ENCODE measurements around the gene CTSS.
"Not testable (repeated sequence)": the region's sequence is repeated elsewhere in the genome, so short reads cannot be mapped to it uniquely, and the experiment has no call there.

The CTSS gene

DNA sequence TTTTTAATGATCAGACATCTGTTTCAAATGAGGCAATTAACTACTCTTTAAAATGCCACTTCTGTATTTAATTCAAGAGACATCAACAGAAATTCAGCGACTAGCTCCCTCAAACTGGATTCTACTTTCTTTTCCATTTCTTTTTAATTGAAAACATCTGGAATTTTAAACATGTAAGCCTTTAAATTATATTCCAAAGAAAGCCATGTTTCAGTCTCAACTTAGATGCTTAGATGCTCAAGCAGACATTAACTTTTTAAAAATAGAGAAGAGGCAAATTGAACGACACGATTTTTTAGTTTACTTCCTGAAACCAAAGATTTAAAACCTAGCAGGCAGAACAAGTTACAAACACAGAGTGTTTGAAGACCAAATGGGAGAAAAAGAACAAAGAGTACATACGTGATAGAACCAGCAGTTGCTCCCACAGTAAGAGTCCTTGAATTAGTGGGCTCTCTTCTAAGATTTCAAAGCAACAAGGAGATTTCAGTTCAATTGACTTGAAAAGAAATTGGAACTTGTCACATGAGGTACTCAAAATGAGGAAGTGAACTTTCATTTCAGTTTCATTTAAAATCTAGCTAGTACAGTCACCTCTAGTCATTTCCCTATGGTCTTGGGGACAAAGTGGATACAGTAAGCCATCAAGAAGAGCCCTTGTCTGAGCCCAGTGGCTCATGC is at the start of gene CTSS:
Gene CTSS (minus strand): TSS at position 483 of the 681 bp plus-strand sequence. CDS start 1,015 bp downstream, outside the sequence.
- DNase-seq, result no peak

DNA sequence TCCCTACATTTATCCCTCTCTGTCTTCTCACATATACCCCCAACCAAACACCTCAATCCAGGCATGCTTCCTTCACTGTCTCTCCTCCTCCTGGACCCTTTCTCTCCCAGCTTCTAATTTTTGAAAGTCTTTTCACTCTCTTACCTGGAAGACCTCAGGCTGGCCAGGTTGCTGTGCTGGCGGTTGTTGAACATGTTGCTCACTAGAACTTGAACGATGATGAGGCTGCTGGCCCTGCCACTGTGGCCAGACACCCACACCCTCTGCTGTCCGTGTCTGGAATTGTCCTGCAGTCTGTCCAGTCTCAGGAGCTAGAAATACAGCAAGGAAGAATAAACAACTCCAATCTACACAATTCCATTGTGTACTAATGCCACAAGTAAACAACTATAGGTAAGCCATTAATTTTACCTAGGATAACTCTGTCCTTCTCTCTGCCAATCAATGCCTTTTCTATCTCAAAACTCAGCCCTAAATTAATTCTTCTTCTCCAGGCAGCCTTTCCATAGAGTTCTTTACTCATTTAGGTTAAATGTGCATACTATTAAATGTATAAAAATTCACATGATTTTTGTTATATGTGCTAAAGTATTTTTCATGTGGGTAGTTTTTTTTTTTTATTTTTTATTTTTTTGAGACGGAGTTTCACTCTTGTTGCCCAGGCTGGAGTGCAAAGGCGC is 47.6 kb upstream of the CTSS start:
- DNase-seq, result no peak

DNA sequence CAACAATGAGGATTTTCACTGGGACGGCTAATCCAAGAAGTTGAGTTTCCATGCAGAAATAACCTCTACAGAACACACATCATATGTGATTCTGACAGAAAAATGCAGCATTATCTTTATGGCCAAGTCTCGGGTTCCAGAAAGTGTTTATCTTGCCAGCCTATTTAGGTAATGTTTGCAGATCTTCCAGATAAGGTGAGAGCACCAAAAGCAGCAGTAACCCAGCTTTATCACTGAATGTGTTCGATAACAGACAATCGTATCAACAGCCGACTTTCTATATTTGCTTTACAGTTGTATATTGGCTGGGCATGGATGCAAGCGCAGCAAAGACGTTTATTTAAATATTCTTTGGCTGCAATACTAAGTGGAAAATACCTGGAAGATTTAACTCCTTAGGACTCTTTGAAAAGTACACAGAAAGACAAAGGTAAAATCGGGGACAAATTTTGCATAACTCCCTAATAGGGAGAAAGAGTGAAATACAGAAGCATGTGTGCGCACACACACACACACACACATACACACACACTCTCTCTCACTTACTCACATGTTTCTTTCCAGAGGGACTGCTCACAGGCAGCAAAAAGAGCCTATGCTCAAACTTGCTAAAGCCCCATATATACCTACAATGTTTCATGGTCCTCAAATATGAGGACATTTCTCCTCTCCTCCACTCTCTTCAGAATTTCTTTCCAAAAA is 45.5 kb upstream of the CTSS start:
- no peak for DNase-seq

DNA sequence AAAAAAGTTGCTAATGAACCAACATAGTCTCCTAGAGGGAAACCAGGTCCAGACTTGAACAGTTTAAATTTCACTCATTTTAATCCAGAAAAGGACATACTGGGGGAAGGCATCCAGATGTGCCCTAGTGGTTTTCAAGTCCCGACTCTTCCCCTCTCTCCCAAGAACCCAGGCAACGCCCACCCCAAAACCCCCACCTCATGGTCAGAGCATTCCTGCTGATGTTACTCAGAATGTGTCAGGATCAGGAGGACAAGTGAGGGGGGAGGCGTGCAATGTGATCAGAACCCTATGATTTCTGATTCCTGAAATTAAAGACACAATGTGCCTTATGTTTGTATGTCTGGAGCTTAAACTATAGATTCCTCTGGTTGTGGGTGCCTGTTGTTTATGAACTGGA is 44.1 kb upstream of the CTSS start:
- DNase-seq, result no peak

DNA sequence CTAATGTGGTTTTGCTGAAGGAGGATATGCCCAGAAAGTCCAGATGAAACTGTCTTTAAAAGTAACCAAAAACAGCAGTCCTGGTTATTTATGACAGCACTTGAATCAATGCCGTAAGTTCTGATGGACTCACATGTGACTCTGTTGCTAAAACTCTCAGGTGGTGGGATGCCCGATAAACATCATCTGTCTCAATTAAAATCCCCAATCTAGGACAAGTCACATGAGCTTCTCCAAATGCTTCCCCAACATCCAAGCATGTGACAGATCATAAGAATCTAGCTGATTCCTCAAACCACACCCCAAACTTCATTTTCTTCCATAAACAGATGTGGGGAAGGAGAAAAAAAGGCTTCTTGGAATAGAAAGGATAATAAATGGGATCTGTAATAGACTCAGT is 43.3 kb upstream of the CTSS start:
- no peak for DNase-seq

DNA sequence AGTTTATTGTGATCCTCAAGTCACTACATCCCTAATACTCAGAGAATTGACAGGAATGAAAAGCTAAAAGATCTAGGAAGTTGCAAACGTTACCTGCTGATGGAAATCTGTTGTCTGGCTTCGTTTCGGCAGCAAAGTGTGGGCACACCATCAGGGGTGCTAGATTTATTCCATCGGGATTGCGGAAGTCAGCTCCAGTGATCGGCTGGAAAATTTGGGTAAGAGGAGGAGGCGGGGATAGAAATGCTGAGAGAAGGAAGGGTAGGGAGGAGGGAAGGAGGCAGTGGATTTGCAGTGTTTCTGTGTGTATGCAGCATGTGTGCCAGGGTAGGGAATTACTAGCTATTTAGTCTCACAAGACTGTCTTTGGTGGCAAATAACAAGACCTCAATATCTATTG is 42.5 kb upstream of the CTSS start, which contains the start of gene CTSK:
Gene CTSK (minus strand): TSS at position 140 of the 400 bp plus-strand sequence. CDS start 1,455 bp downstream, outside the sequence.
- no peak for DNase-seq

DNA sequence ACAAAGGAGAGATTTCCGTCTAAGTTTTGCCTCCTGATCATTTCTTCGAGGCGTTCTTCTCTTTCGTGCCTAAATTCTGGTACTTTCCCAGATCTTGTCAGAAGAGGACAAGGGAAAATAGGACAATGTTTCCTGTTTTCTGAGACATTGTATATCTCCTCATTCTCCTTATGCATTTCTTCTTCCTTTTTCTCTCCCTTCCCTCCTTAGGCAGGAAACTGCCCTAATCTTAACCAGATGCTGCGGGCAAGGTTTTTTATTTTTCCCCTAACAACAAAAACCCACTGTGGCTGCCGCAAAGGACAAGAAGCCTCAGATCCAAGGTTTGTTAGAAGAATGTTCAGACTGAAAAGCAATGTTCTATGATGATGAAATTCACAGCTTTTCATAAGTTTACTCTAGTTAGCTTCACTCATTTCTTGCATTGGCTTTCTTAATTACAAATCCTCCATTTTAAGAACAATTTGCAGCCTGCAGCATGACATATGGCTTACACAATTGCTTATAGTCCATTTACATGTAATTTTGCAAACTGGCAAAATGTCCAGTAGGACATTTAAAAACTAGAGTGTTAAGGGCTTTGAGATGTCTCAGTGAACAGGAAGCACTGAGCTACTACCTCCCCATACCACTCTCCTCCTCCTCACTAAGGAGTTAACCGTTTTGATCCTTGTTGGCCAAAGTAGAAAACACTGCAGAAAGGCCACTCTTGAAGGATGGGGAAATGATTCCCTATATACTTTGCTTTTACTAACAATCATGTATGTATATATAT is 41.9 kb upstream of the CTSS start:
- no peak for DNase-seq

DNA sequence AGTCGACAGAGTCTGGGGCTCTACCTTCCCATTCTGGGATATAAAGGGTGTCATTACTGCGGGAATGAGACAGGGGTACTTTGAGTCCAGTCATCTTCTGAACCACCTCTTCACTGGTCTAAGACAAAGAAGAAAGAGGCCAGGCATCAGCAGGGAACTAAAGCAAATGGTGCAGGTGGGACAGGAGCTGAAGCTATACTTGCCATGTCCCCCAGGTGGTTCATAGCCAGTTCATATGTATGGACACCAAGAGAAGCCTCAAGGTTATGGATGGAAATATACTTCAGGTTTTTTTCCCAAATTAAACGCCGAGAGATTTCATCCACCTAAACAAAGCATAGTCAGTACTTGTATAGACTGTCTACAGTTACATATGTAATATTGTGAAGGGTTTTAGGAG is 40.3 kb upstream of the CTSS start:
- no peak for DNase-seq

DNA sequence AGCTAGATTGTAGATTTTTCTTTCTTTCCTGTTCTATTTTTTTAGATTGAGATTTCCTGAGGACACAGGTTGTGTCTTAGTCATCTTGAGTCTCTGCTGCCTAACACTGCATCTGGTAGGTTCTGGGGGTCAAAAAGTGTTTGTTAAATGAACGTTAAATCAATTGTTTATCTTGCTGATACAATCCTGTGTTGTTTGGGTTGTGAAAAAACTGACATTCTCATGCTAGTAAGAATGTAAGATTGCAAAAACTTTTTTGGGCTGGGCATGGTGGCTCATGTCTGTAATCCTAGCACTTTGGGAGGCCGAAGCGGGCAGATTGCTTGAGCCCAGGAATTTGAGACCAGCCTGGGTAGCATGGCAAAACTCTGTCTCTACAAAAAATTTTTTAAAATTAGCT is 39.1 kb upstream of the CTSS start:
- no peak for DNase-seq

DNA sequence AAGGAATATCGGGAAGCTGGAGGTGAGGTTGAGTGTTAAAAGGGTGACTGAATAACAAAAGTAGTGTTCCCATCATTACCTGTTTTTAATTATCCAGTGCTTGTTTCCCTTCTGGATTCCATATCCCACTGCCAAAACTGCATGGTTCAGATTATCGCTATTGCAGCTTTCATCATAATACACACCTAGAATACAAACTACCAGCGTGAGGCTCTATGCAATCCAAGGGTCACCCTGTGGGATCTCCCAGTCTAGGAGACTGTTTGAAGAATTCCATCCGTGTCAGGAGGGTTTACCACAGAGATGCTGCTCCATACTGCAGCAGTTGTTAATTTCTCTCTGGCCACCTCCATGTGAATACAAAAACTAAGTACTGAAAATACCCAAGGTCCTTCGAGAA is 33.5 kb upstream of the CTSS start:
- DNase-seq, result no peak

DNA sequence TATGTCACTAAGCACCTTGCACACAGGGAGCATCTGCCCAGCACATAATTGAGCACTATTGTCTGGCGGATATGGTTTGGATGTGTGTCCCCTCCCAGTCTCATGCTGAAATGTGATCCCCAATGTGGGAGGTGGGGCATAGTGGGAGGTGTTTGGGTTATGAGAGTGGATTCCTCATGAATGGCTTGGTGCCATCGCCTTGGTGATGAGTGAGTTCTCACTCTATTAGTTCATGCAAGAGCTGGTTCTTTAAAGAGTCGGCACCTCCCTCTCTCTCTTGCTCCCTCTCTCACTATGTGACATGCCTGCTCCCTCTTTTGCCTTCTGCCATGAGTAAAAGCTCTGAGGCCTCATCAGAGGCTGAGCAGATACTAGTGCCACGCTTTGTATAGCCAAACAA is 32.9 kb upstream of the CTSS start:
- DNase-seq, result peak; percentile 64

DNA sequence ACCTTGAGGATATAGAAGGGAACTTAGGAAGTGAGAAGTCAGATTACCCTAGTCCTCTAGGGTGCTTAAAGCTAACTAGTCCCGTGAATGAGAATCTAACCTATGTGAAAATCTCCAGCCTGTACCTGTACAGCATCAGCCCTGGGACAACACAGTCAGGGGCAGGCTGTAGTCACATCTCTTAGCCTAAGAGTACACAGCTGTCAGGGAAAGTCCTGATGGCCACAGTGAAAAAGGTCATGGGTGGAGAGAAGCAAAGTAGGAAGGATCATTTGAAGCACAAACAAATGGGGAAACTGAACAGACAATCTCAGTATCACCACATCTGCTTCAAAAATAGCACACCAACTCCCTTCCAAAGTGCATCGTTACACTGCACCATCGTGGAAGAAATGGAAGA is 30.8 kb upstream of the CTSS start:
- DNase-seq, result no peak

DNA sequence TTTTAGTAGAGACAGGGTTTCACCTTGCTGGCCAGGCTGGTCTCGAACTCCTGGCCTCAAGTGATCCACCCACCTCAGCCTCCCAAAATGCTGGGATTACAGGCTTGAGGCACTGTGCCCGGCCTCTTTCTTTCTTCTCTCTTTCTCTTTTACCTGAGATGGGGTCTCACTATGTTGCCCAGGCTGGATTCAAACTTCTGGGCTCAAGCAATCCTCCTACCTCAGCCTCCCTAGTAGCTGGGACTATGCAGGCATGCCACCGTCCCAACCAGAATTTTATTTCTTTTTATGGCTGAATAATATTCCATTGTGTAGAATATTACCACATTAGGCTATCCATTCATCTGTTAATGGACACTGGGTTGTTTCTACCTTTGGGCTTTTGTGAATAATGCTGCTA is 28.2 kb upstream of the CTSS start:
- not testable (repeated sequence) for DNase-seq

DNA sequence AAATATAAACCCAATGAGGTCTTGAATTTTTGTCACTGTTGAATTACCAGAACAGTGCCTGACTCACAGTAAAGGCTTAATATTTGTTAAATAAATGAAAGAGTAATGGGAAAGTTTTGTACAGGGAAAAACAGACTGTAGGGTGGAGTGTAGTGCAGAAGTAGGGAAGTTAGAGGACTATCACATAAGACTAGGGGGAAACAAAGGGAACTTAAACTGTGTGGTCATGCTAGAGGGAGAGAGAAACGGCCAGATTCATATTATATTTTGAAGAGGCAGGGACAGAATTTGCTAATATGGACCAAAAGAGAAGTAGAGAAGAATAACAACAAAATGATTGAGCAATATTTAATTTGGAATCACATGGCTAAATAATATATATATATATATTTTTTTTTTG is 27.6 kb upstream of the CTSS start:
- no peak for DNase-seq

DNA sequence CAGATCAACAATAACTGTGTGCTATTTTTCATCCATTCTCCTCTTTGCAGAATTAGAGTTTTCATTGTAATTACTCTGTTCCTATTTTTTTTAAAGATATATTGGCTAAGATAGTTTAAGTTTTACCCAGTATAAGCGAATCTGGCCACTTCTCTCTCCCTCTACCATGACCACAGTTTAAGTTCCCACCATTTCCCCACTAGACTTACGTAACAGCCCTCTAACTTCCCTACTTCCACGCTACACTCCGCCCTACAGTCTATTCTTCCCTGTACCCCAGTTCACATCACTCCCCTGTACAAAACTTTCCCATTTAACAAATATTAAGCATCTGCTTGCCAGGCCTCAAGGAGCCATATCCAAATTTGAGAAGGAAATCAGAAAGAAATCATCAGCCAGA is 26.0 kb upstream of the CTSS start:
- DNase-seq, result no peak

DNA sequence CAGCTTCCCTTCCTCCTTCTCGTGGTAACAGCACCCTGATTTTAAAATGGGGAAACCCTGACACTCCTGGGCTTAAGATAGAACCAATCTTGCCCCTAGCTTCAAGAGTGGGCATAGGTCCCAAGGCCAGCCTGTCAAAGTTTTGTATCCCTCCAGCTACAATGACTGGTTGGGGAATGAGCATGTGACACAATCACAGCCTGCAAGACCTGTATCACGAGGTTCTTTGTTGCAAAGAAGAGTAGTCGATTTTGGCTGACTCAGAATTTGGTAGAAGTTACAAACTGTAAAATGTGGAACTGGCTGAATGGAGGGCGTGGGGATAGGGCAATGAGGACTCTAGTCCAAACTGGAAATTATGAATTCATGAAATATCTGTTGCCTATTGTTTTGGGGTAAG is 23.8 kb upstream of the CTSS start:
- no peak for DNase-seq

DNA sequence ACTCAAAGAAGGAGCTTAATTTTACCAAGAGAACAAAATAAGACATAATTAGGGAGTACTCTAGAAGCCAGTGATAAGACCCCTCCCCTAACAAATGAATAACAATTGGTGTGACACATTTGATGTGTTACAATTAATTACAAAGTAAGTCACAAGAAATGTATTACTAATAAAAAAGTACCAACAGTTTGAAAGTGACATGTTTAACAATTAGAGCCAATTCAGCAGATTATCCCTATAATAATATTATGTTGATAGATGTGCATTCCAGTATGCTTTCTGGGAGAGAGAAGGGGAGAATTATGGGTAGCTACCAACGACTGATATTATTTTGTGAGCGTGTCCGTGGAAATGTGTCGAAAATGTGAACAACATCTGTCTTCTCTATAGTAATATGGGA is 23.4 kb upstream of the CTSS start:
- DNase-seq, result no peak

DNA sequence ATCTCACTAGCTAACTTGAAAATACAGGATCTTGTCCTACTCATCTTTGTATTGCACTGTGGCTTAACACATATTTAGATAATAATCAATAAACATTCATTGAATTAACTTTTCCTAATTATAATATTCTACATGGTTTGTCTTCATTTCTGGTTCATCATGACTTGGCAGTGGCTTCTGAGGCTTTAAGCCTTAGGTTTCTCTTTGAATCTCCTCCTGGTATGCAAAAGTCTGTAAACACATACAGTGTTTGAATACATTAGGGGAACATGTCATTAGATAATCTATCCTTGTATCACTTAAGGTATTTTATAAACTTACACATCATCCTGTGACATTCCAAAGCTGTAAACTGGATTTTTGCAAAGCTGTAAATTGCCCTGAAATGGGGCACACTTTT is 21.9 kb upstream of the CTSS start:
- no peak for DNase-seq

DNA sequence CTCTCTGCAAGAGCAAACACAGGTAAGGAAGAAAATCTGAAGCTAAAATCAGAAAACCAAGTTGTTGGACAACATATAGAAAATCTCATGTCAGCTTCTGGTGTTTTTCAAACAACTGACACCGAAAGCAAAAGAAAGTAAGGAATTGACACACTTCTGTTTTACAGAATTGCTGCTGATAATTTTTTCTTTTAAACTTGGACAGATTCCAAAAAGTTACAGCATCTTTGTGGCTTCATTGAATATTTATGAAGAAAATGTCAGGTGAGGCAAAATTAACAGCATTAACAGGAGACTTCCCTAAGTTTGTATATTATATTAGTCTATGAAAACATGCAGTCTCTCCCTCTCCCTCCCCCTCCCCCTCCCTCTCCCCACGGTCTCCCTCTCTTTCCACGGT is 14.9 kb upstream of the CTSS start:
- no peak for DNase-seq

DNA sequence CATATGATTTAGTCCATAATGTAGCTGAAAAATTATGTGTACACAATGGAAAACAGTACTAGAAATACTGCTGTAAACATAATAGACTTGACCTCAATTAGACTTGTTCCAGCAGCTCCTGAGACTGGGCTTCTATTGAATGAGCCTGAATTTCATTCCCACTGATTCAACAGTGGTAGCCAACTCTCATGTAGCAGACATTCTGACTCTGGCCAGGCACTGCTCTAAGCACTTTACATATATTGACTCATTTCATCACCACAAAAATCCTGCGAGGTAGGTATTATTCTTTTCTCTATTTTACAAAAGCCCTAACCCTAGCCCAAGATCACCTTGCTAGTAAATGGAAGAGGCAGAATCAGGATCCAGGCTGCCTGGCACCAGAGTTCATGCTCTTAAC is 12.8 kb upstream of the CTSS start:
- DNase-seq, result no peak

DNA sequence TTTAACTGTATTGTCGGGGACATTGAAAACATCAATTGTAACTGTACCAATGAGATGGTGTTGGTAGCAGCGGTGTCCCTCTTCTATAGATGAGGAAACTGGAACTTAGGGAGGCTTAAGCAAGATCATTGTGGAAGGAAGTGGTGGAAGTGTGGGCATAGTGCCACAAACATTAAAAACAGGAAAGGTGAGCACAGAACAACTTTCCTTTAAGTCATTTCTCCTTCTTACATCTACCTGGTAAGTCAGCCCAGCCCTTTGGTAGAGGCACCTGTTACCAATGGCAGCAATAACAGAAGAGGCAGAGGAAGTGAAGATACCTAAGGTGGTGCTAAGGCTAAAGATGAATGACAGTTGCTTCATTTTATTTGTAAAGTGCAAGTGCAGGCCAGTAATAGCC is 12.0 kb upstream of the CTSS start:
- no peak for DNase-seq

DNA sequence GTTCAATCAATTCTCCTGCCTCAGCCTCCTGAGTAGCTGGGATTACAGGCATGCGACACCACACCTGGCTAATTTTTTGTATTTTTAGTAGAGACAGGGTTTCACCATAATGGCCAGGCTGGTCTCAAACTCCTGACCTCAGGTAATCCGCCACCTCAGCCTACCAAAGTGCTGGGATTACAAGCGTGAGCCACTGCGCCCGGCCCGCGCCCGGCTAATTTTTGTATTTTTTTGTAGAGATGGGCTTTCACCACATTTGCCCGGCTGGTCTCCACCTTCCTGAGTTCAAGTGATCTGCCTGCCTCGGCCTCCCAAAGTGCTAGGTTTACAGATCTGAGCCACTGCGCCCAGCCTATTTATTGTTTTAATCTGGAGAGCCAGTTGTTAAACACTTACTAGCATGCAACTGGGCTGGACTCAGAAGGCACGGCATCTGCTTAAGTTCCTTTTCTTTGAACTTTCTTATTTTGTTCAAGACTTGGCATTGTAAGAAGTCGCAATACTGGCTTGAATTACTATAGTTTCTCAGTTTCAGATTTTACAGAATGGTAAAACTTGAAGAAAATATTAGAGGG is 10.4 kb upstream of the CTSS start:
- not testable (repeated sequence) for DNase-seq

DNA sequence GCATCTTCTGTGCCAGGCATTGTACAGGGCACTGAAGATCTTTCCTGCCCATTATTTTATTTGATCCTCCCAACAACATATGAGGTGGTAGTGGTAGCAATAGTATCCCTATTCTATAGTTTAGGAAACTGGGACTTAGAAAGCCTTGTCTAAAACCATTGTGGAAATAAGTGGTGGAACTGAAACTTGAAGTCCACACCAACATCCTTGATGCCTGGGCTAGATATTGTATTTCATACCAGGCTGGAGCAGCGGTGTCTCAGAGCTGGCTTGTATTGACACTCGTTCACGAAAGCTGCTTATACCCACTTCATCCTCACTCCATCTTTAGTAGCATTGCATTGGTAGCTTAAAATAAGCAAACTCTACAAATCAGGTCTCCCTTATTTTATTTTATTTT is 9.7 kb upstream of the CTSS start:
- no peak for DNase-seq
